ENCODE data around the gene CLCN6. TPM values are rescaled to one million over a fixed set of nuclear protein-coding genes. Genes with fewer than 3 reads are reported as not detected.

Gene CLCN6
- total RNA-seq, 4 donors from 2014 or later: 14.8 to 38.4 (median 16.9) TPM

GRCh38 chr1:11833900-11834299 lies 27.9 kb downstream of the CLCN6 start:
- intact Hi-C loops (cut with DNase I): no loop called here
- 95 to 96% methylated on average over 13 of the region's 13 CpGs for WGBS, 2 donors
- TF ChIP-seq, protein P1, sequence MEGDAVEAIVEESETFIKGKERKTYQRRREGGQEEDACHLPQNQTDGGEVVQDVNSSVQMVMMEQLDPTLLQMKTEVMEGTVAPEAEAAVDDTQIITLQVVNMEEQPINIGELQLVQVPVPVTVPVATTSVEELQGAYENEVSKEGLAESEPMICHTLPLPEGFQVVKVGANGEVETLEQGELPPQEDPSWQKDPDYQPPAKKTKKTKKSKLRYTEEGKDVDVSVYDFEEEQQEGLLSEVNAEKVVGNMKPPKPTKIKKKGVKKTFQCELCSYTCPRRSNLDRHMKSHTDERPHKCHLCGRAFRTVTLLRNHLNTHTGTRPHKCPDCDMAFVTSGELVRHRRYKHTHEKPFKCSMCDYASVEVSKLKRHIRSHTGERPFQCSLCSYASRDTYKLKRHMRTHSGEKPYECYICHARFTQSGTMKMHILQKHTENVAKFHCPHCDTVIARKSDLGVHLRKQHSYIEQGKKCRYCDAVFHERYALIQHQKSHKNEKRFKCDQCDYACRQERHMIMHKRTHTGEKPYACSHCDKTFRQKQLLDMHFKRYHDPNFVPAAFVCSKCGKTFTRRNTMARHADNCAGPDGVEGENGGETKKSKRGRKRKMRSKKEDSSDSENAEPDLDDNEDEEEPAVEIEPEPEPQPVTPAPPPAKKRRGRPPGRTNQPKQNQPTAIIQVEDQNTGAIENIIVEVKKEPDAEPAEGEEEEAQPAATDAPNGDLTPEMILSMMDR (IDR thresholded peaks at IDR 0.05): no peak
- TF ChIP-seq POLR2A (IDR thresholded peaks at IDR 0.05): no peak

GRCh38 chr1:11835441-11836225 lies 29.6 kb downstream of the CLCN6 start:
- no peaks in the 10 kb centered on the region for H3K27me3 ChIP-seq
- H3K27ac ChIP-seq: no peak overlapping the region
- WGBS, 2 donors: 95 to 96% methylated on average over 28 of the region's 28 CpGs
- H3K4me3 ChIP-seq (replicated peaks in 1 of 3): no peak overlapping the region
- intact Hi-C loops (cut with DNase I): loop anchor here (5.0 kb wide), 1 partner anchor 57 kb away; no protein-coding TSS in a partner anchor
- no peak for DNase-seq
- H3K9me3 ChIP-seq: no peaks in the 10 kb centered on the region
- no peaks in the 10 kb centered on the region for H3K4me1 ChIP-seq
- peaks cover 66 to 81% of the 10 kb centered on the region in 2 donors for H3K36me3 ChIP-seq
- TF ChIP-seq, protein P1 (IDR thresholded peaks at IDR 0.05): no peak
- no peak for TF ChIP-seq POLR2A (IDR thresholded peaks at IDR 0.05)

More at GRCh38 chr1:11833900-11834299, 27.9 kb downstream of the CLCN6 start:
- peaks cover 54 to 81% of the 10 kb centered on the region in 2 donors for H3K36me3 ChIP-seq
- no peaks in the 10 kb centered on the region for H3K9me3 ChIP-seq
- DNase-seq: no peak
- no peak overlapping the region for H3K4me3 ChIP-seq (replicated peaks in 1 of 3)
- H3K27ac ChIP-seq: no peak overlapping the region
- no peaks in the 10 kb centered on the region for H3K27me3 ChIP-seq
- H3K4me1 ChIP-seq: no peaks in the 10 kb centered on the region

DNA sequence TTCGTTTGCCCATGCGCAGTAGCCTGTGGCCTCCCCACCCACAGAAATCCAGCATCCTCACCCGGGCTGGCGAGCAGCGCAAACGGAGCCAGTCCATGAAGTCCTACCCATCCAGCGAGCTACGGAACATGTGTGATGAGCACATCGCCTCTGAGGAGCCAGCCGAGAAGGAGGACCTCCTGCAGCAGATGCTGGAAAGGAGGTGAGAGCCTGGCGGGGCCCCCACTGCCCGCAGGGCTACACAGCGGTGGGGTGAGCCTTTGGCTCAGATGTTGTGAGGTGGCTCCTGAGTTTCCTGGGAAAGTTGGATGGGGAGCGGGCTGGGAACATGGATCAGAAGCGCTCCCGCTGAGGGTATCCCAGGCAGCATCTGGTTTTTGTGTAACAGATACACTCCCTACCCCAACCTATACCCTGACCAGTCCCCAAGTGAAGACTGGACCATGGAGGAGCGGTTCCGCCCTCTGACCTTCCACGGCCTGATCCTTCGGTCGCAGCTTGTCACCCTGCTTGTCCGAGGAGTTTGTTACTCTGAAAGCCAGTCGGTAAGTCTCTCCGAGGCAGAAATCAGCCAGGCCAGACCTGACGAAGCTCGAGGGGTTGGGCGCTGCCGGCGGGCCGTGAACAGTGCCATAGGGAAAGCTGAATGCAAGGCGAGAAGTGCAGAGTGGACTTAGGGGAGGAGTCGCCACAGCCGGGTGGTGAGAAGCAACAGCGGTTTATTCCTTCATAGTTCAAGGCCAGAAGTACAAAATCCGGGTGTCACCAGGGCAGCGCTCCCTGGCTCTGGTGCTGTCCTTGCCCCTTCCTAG lies 31.2 kb downstream of the CLCN6 start:
- Histone ChIP-seq H3K27me3 (no peaks in the 10 kb centered on the region), H3K27ac (no peak overlapping the region), H3K4me3 (replicated peaks in 1 of 3) (no peak overlapping the region), H3K4me1 (no peaks in the 10 kb centered on the region), H3K9me3 (no peaks in the 10 kb centered on the region), H3K36me3 (peaks cover 79 to 88% of the 10 kb centered on the region in 2 donors)
- WGBS, 2 donors: 89 to 90% methylated on average over 33 to 35 of the region's 36 CpGs
- intact Hi-C loops (cut with DNase I): loop anchor here (5.0 kb wide), 1 partner anchor 55 kb away; no protein-coding TSS in a partner anchor
- TF ChIP-seq, protein P1 (IDR thresholded peaks at IDR 0.05): no peak
- TF ChIP-seq POLR2A (IDR thresholded peaks at IDR 0.05): no peak
- no peak for DNase-seq

GRCh38 chr1:11837767-11838348 lies 31.9 kb downstream of the CLCN6 start:
- no peak for DNase-seq
- Histone ChIP-seq H3K9me3 (no peaks in the 10 kb centered on the region), H3K4me3 (replicated peaks in 1 of 3) (no peak overlapping the region), H3K4me1 (no peaks in the 10 kb centered on the region), H3K27ac (no peak overlapping the region), H3K36me3 (peaks cover 85 to 90% of the 10 kb centered on the region in 2 donors), H3K27me3 (no peaks in the 10 kb centered on the region)
- TF ChIP-seq, protein P1 (IDR thresholded peaks at IDR 0.05): no peak
- no peak for TF ChIP-seq POLR2A (IDR thresholded peaks at IDR 0.05)
- 88 to 90% methylated on average over 9 to 10 of the region's 11 CpGs for WGBS, 2 donors
- intact Hi-C loops (cut with DNase I): loop anchor here (5.0 kb wide), 1 partner anchor 54 kb away; no protein-coding TSS in a partner anchor
